ENCODE results near the gene ZNF24.

- peak; percentile 21 to 79 (median 69) for TF ChIP-seq CTCF (IDR thresholded peaks at IDR 0.05)
- TF ChIP-seq EP300 (IDR thresholded peaks at IDR 0.05): no peak
- TF ChIP-seq POLR2A (IDR thresholded peaks at IDR 0.05): no peak
These were observed 11.0 kb upstream of the ZNF24 start for GRCh38 chr18:35355140-35355618.
